Right hindlimb (tissue), 1 donor: ENCODE measurements around the gene RASA3.
A peak's percentile ranks its signal among the peaks of the same experiment; 100 is the strongest.

Source experiments
- DNase-seq: peaks from one replicate; pipeline ENCODE4 v3.0.0-alpha.2; 2018

RASA3 gene

DNA sequence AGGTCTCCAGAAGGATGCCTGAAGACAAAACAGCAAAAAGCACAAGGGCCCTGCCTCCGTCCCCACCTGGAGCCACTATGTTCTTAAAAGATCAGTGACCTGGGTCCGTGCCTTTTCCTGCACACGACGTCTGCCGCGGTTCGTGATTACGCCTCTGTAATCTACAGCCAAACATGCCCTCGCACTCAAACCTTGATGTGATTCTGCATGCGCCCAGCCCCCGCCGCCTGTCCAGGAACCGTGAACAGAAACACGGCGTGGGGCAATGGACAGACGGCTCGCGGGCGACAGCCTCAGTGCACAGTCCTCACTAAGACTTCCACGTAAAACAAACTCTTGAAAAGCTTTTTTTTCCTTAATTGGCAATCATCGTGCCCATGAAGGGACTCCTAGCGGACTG is 174.1 kb downstream of the RASA3 start:
- DNase-seq, result no peak

GRCh38 chr13:113956571-113956970 is 175.9 kb downstream of the RASA3 start:
- DNase-seq, result no peak

- no peak for DNase-seq
These were observed 176.7 kb downstream of the RASA3 start for GRCh38 chr13:113955691-113956090.

DNA sequence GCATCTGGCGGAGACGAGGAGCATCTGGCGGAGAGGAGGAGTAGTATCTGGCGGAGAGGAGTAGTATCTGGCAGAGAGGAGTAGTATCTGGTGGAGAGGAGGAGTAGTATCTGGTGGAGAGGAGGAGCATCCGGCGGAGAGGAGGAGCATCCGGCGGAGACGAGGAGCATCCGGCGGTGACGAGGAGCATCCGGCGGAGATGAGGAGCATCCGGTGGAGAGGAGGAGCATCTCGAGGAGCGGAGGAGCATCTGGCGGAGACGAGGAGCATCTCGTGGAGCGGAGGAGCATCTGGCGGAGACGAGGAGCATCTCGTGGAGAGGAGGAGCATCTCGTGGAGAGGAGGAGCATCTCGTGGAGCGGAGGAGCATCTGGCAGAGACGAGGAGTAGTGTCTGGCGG is 177.2 kb downstream of the RASA3 start:
- DNase-seq, result no peak

GRCh38 chr13:113954046-113954835 is 178.2 kb downstream of the RASA3 start:
- DNase-seq, result no peak

DNA sequence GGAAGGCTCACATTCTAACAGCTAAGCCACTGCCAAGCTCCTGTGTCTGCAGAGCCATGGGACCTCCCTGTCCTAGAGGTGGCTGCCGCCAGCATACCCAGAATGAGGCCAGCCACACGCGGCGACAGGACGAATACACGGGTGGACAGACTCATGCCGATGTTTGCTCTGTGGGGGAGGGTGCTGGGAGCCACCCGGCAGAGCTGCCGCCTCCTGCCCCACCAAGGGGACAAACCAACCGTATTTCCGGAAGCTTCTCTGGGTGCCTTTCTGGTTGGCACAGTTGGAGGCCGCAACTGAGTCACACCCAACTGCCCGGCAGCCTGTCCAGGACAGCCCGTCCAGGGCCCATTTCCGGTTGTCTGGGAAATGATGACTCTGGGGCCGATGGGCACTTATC is 178.9 kb downstream of the RASA3 start:
- DNase-seq, result no peak

- no peak for DNase-seq
These were observed 179.4 kb downstream of the RASA3 start for GRCh38 chr13:113952983-113953520.

GRCh38 chr13:113952151-113952982 is 180.1 kb downstream of the RASA3 start:
- DNase-seq, result no peak

DNA sequence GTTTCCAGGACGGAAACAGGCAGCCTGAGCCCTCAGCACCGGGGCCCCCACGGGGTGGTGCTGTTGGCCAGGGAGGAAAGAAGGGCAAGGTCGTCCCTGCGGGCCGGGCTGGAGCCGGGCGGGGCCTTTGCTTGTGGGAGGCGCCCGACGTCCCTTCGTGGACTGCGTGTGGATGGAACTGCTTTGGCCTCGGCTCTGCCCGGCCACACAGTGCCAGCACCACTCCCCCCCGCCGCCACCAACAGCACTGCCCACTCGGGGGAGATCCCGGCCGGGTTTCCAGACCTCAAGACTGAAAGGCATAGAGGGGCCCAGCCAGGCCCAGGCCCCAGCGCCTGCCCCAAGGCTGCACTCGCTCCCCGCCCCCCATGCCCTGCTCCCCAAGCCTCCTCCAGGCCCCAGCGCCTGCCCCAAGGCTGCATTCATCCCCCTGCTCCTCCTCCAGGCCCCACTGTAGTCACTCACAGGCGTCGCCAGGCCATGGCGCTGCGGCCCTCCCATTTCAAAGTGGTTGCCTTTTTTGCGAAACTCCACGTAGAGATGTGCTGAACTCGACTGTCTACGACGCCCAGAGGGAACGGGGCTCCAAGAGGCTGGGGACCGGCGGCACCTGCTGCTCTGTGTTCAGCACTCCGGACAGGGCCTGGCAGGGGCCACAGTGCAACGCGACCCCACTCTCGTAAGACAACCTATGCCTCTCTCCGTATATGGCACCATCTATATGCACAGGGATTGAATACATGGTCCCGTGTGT is 181.0 kb downstream of the RASA3 start:
- DNase-seq, result peak; percentile 83

DNA sequence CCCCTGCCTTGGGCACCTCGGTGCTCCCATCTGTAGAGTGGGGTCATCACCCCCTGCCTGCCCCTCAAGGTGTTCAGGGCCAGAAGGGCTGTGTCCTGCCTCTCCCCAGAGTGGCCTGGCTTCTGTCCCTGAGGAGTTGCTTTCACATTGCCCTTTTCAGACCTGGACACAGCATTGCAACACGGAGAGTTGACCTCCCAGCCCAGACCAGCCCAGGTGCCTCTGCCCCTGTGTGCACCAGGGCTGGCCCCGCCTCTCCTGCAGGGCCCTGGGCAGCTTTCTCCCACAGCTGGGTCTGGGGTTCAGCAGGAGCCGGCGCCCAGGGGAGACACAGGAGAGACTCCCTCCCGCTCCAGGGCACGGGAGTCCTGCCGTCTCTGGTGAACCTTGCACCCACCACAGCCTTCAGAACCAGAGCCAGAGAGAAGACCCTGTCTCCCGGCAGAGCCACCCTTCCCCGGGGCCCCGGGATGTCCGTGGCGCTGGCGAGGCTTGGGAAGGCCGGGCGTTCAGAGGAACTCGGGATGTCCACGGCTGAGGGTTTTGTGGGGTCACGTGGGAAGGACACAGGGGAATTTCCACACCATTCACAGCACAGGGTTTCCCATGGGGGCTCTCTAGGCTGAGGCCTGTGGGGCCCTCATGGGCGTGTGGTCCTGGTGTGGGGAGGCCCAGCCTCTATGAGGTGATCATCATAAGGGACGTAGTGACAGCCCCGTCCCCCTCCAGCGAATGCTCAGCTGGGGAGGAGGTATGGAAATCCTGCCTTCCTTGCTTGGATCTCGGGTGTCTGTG is 181.8 kb downstream of the RASA3 start:
- no peak for DNase-seq

GRCh38 chr13:113949546-113949945 is 182.9 kb downstream of the RASA3 start:
- no peak for DNase-seq

GRCh38 chr13:113948034-113948742 is 184.2 kb downstream of the RASA3 start:
- DNase-seq, result no peak

DNA sequence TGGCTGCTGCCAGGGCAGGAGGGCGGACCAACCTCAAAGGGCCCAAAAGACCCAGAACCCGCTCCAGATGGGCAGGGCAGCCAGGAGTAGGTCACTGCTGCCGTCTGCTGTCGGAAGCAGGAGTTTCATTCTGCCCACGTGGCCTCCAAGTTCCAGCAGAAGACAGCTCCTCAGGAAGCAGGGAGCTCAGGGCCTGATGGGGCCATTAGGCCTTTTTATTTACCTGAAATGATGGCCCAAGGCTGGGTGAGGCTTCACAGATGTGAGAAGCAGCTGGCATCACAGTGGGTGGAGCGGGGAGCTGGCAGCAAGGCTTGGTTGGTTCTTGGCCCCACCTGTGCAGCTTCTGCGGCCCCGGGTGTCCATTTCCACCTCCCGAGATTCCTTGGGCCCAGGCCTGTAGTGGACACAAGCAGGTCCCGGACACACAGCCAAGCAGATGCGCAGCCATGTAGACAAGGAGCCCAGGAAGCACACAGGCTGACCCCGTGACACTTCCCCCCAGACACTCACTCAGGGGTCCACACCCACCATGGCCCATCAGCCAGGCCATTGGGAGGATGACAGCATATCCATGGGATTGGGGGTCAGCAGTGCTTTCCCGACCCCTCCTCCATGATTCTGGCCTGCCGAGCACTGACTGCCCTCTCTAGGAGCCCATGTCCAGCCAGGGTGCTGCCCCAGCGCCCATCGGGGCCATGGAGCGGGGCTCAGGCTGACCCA is 185.0 kb downstream of the RASA3 start:
- DNase-seq, result peak; percentile 71

DNA sequence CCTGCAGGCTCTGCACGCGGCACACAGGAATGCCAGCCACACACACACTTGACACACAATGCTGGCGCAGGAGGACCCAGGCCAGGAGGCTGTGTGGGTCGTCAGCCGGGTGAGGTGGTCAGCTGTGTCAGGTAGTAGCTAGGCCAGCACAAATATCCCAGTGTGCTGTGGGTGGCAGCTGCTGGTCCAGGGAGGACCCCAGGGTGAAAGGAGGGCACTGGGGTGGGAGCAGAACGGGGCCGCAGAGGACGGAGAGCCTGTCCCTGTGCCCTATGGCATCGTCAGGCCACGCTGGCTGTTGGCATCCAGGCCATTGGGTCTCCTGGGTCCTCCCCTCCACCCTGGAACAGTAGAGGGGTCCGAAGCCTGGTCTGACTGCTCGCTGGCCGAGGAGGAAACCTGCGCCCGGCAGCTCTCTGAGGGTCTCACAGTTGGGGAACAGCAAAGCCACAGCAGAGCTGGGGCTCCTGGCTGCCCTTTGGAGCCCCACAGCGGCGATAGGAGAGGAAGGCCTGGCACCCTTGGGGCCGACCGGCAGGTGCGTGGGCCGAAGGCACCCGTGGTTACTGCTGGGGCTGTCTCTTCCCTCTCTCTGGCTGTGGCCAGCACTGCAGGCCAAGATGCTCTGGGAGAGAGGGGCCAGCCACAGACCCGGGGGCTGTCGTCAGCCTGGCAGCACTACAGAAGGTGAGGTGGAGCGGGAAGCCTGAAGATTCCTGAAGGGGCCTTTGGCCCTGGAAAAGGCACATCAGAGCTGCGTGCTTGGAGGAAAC is 185.8 kb downstream of the RASA3 start:
- DNase-seq, result no peak

GRCh38 chr13:113945857-113946408 is 186.5 kb downstream of the RASA3 start:
- DNase-seq, result no peak

DNA sequence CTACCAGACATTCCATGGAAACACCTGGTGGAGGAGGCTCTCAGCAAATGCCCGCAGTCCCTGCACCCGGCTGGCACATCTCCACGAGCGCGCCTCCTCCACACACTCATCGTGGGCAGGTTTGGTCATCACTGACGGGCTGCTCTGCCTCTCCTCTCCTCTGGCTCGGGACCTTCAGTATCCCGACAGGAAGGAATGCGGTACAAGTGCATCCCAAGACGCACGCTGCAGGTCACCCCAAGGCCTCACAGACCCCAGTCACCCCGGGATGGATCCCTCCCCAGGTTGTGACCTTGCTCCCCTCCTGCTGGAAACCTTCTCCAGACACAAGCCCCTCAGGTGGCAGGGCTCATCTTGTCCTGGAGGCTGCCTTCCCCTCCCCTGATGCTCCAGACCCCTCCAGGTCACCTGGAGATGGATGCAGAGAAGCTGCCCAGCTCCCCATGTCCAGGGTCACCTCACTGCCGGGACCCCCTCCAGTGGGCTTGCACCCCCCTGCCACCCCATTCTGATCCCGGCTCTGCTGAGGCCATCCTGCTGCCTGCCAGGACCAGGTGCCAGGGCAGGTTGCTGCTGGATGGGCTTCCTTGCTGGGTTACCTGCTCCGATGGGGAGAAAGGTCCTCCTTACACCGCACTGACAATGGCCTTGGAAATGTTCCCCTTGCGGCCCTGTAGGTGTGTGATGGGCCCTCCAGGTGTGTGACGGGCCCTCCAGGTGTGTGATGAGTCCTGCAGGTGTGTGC is 188.4 kb downstream of the RASA3 start:
- DNase-seq, result no peak

DNA sequence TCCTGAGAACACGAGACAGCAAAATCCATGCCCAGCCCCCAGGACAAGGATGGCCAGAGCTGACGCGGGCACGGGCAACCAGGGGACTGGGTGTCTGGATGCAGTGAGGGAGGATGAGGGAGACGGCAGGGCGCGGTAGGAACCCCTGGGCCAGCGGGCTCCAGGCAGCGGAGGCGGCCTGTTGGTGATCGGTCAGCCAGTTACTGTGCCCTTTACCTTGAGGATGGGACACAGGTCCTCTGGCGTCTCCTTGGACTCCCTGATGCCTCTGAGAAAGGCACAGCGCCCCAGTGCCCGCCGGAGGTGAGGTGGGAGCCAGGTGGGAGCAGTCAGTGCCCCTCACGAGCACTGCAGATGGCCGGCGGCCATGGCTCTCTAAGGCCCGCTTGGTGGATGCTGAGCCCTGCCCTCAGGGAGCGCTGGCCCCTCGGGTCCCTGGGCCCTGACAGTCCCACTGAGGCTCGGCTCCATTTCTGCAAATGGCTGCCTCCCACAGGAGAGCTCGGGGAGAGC is 189.8 kb downstream of the RASA3 start:
- no peak for DNase-seq

- no peak for DNase-seq
These were observed 190.7 kb downstream of the RASA3 start for GRCh38 chr13:113941571-113942191.
